Measurements from ENCODE around the gene ALK.

ALK gene

GRCh38 chr2:29394311-29394980 is 526.9 kb downstream of the ALK start:
- DNase-seq = no peak

- no peak for DNase-seq
Observed at GRCh38 chr2:29393676-29394075, 527.7 kb downstream of the ALK start.

DNA sequence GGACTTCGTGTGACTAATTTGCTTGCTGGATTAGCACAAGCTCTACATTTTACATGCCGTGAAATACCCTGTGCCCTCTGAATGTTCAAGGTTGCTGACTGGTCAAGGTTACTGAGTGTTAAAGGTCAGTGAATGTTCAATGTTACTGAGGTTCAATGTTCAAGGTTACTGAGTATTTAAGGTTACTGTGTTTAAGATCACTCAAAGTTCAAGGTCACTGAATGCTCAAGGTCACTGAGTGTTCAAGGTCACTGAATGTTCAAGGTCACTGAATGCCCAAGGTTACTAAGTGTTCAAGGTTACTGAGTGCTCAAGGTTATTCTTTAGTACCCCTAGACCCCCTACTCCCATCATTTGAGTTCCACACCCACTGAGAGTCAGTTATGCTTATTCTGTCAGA is 528.6 kb downstream of the ALK start:
- DNase-seq = no peak

DNA sequence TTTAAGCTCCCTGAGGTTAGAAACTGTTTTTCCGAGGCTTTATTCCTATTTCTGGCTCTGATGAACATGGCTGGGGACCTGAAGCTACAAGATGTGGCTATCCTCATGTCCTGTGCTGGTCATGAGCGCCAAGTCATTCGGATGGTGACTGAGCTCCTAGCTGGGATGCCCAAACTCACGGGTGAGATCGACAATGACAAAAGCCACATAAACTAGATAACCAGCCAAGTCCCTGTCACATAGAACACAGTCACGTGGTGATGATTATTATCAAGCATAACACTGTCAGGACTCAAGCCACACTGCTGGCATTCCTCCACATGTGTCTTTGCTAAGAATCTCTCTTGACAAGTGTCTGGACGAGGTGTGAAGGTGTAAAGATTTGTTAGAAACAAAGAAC is 531.2 kb downstream of the ALK start:
- no peak for DNase-seq

DNA sequence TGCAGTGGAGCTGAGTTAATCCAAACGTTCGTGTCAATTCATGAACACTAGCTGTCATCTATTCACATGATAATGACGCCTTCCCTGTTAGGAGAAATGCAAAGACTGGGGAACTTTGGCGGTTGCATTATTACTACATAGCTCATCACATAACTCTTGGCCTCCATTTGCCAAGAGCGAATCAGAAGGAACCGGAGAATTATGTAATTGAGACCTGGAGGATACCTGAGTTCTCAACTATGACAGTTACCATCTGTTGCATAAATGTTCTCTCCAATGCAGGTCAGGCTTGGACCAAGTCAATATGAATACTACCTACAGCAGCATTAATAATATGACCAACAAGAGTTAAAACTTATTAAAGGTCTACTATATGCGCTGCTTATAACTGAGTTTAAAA is 531.7 kb downstream of the ALK start:
- no peak for DNase-seq

DNA sequence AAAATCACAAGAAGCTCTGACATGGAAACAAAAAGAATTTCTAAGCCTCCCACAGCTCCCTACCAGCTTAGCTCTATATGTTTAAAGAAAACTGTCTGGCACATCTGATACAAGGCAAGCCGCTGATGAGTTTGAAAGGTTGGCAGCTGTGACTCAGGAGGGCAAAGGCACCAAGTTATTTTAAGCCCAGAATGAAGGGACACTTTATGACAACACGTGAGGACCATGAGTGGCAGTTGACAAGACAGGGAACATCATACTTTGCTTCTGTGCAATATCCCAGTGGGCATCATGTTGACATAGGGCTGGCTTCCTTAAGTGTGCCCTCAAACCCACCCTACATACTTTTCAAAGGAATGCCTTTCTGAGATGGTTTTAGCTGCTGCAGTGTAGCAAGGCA is 533.3 kb downstream of the ALK start:
- no peak for DNase-seq

DNA sequence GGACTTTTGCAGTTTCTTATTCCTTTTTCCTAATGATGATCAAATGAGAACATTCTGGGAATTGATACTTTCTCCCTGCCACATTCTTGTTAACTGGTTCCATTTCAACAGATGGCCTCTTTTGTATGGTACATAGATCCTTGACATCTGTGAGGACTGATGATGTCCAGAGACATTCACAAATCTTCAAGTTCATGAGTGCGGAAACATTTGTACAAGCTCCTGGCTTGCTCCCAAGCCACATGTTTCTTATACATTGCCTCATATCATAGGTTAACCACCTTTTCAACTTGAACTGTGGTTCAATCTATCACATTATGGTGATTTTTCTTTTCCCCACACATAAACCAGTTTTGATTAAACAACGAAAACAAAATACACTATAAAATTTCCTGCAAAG is 538.9 kb downstream of the ALK start:
- DNase-seq = no peak

DNA sequence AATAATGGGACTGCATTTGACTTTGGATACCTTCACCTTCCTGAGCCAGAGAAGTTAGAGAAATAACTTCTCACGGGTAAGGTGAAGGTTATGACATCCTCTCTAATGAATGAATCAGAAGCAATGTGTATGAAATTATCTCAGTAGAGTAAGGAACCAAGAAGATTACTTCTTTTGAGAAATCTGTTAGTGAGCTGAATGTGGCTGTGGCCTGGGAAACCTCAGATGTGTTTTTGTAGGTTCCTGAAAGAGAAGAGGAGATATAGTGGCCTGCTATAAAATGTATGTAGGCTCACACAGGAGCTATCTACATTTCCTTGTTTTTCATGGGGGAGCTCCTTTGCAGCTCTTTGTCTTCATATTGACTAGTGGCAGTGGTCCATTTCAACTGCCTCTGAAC is 543.6 kb downstream of the ALK start:
- no peak for DNase-seq

DNA sequence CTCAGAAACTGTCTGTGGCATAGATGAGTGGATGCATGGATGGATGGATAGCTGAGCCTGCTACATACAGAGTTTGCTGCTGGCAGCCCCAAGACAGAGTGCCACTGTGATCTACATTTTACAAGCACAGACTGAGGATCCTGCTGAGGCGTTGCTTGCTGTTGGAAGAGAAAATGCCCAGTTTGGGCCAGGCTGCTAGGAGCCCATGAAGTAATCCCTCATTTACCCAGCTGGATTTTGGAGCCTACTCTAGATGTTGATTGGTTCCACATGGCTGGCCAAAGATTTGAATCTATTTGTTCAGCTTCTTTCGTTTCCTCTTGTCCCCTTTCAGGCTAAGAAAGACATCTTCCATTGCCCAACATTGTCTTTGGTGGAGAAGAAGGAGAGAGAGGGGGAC is 544.8 kb downstream of the ALK start:
- no peak for DNase-seq

DNA sequence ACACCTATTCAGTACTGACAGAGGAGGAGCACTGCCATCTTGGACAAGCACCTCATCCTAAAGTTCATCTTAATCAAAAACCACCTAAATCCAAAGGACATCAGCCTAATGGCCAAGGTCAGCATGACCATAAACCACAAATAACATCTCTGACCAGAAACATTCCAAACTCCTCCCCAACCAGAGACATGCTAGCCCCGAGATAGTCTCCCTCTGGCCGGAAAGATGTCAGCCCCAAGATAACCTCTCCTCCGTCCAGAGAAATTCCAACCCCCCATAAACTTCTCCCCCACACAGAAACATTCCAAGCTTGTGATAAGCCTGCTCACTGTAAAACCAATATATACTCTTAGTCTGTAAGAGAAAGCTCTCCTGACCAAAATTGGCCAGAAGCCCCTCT is 545.5 kb downstream of the ALK start:
- DNase-seq = no peak

DNA sequence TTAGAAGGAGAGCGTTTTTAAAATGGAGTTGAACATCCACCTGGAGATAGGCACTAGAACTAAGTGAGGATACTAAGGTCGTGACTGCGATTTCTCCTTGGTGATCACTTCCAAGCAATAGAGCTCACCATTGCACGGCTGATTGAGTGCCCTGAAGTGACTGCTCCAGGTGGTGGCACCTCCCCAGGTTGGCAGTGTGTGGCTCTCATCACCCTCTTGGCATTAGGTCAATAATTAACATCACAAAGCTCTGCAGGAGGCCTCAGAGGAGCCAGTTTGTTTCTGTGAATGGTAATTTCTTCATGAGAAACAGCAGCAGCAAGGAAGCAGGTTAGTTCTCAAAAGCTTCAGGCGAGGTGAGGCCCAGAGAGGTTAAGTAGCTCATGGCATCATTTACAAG is 546.6 kb downstream of the ALK start:
- no peak for DNase-seq

GRCh38 chr2:29373870-29374269 is 547.5 kb downstream of the ALK start:
- DNase-seq = no peak

DNA sequence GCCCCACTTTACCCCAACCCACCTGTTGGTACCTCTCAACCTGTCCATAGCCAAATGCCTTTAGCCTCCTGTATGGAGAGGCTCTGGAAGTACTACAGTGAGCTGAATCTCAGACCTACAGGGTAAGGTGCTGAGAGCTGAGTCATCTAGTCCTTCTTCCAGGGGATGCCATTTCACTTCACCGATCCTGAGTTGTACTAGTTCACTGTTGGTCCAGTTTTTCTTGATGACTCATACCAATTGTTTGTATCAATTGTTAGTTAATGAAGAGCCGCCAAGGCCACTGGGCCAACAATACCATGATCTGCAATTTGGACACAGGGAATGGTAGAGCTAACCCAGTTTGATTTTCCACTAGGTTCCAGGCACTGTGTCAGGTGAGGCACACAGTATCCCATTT is 549.2 kb downstream of the ALK start:
- no peak for DNase-seq

DNA sequence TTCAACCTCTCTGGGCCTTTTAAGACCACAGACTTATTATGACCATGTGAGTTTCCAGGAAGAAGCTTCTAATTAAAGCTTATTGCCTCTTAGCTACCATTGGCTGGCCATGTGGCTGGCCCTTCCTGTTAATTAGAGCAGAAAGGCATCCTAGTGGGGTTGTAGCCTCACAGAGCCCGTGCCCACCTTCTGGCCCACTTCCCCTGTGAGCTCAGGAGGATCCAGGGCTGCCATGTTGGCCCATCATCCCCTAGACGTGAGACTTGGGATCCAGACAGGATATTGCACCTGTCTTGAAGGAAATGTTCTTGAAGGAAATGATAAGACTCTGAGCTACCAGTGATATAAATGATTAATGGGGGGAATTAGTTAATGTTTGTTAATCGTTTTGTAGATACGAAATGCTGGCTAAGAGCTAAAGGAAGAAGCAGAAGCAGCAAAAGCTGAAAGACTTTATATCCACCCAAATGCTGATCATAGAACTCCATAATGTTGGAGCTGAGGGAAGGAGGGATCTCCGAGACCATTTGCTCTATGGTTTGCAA is 550.7 kb downstream of the ALK start:
- no peak for DNase-seq

- DNase-seq = no peak
Observed at GRCh38 chr2:29370173-29370572, 551.2 kb downstream of the ALK start.

GRCh38 chr2:29368659-29369040 is 552.7 kb downstream of the ALK start:
- no peak for DNase-seq

DNA sequence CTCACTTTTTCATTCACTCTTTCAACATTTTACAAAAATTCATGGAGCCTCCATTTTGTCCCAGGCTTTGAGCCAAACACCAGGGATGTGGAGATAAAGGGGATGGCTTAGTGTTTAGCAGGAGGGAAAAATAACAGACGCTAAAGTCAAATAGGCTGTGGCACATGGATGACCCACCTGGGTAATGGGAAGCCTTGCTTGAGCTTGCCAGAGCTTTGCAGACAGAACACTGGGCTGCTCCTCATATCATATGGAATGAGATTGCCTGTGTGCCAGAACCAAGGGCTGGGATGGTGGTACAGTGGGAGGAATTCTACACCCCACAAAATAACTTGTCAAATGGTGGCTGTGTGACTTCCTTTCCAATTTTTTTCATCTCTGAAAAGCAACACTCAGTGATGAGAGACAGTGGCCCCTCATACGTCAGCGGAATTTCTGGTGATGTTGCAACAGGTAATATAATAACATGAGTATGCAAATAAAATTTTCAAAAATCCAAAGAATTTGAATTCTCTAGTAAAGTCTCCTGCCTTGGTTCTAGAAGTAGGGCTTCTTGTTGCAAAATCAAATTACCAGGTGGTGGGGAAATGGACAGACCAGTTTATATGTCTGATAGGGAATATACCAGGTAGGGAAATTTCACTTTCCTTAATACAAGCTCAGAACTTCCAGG is 553.3 kb downstream of the ALK start:
- DNase-seq = no peak

DNA sequence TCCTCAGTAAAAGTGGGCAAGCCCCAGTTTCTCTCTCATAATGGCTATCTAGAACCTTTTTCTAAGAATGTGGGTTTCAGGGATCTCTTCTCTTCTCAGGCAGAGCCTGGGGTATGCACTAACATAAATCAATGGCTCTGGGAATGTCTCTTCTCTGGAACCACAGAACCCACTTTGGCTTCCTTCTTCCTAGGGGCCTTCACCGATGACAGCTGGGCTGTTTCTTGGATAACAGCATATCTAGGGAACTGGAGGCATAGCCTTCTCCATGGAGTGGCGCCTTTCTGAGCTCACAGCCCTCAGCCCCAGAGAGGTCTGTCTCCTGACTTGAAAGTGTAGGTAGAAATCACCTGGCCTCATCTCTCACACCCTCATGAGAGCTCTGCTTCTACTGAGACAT is 558.3 kb downstream of the ALK start:
- no peak for DNase-seq

DNA sequence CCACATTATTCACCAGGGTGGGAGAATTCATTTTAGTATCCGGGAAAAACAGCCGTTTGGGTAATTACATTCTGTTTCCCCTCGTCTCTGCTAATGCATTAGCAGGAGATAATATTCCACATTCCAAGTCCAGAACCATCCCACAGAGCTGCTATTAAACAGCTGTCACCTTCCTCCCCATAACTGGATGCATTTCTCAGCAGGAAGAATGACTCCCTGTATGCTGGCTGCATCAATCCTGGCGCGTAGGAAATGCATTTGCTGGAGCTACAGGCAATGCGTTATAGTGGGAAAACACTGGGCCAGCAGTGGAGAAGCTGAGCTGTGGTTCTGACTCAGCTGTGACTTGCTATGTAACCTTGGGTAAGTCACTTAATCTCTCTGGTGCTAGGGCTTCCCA is 560.2 kb downstream of the ALK start:
- DNase-seq = no peak

GRCh38 chr2:29360016-29360784 is 561.2 kb downstream of the ALK start:
- no peak for DNase-seq

- DNase-seq = no peak
Observed at GRCh38 chr2:29353403-29353991, 567.9 kb downstream of the ALK start.

- no peak for DNase-seq
Observed at GRCh38 chr2:29351916-29352591, 569.3 kb downstream of the ALK start.

- DNase-seq = no peak
Observed at GRCh38 chr2:29351248-29351647, 570.1 kb downstream of the ALK start.
